ENCODE measurements around the gene PPP1R12A.

DNA sequence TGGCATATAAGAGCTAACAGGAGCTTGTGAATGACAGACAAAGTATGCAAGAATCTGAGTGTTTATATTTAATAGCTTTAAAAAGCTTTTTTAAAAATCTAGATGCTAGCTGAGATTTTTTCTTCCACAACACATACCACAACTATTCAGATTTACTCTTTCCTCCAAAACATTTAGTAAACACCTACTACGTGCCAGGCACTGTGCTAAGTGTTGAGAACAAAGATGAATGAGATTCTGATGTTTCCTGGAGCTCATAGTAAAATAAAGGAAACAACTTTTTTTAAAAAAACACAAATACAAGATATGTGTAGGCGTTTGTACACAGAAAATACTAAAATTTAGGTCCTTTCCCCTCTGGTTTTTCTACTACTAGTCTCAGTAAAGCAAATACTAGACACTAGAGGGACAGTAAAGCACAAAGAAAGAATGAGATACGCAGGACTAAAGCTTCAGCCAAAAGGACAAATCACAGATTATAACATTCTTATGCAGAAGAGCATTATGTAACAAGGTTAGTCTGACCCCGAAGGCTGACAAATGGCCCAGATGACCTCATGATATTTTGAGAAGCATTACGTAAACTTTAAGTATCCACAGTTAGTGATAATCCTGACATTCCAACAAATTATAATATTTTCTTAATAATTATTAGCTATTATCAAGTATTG, 165.6 kb downstream of the PPP1R12A start:
- TF ChIP-seq, protein P1, sequence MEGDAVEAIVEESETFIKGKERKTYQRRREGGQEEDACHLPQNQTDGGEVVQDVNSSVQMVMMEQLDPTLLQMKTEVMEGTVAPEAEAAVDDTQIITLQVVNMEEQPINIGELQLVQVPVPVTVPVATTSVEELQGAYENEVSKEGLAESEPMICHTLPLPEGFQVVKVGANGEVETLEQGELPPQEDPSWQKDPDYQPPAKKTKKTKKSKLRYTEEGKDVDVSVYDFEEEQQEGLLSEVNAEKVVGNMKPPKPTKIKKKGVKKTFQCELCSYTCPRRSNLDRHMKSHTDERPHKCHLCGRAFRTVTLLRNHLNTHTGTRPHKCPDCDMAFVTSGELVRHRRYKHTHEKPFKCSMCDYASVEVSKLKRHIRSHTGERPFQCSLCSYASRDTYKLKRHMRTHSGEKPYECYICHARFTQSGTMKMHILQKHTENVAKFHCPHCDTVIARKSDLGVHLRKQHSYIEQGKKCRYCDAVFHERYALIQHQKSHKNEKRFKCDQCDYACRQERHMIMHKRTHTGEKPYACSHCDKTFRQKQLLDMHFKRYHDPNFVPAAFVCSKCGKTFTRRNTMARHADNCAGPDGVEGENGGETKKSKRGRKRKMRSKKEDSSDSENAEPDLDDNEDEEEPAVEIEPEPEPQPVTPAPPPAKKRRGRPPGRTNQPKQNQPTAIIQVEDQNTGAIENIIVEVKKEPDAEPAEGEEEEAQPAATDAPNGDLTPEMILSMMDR (IDR thresholded peaks at IDR 0.05): no peak
- no peak for TF ChIP-seq POLR2A (IDR thresholded peaks at IDR 0.05)
- no peak for TF ChIP-seq EP300 (IDR thresholded peaks at IDR 0.05)
